Esophagus squamous epithelium (tissue), 4 donors: Measurements from ENCODE around the gene DIS3L2.

Experiments used
- CTCF ChIP-seq, 6 experiments: fragments of 450-650 bp in 4 of 6; fragments of 200-600 bp in 2 of 6; sonication (generic) in 2 of 6; IDR thresholded peaks; one replicate each; pipeline ENCODE4 v1.5.1; 2016 to 2019; ENCODE audit warnings: antibody characterized with exemption in 6 of 6, mild to moderate bottlenecking in 4 of 6, moderate library complexity in 4 of 6
- POLR2A ChIP-seq, 4 donors: fragments of 450-650 bp; IDR thresholded peaks; one replicate each; pipeline ENCODE4 v1.6.1; 2017; ENCODE audit warnings: antibody characterized with exemption in 4 of 4, mild to moderate bottlenecking in 4 of 4, moderate library complexity in 3 of 4

- no peak for TF ChIP-seq CTCF (IDR thresholded peaks at IDR 0.05)
- no peak for TF ChIP-seq POLR2A (IDR thresholded peaks at IDR 0.05)
Observed at GRCh38 chr2:232377841-232378734, 416.6 kb downstream of the DIS3L2 start.
